Heart left ventricle (tissue), 16 donors: Measurements from ENCODE around the gene HDGFL3. TPM values are rescaled to one million over a fixed set of nuclear protein-coding genes. Genes with fewer than 3 reads are reported as not detected.

Experiments used
- ATAC-seq, 4 donors: fragments of 200-7000 bp; cut with Tn5 transposase; one replicate each; pipeline ENCODE4 v1.9.1; 2020 to 2022; ENCODE audit warnings: moderate library complexity in 4 of 4, mild to moderate bottlenecking in 3 of 4, moderate number of reproducible peaks in 1 of 4
- DNase-seq, 5 donors: peaks; one replicate each; pipeline ENCODE4 v3.0.0-alpha.2; 2020
- H3K27ac ChIP-seq, 12 donors: fragments of 200-600 bp; sonication (generic) in 4 of 12; one replicate each; pipeline versions ENCODE4 v1.5.0 to v1.8.0; 2016 to 2022; ENCODE audit warnings: mild to moderate bottlenecking in 2 of 12
- H3K27me3 ChIP-seq, 9 donors: fragments of 200-600 bp; sonication (generic) in 2 of 9; one replicate each; pipeline versions ENCODE4 v1.5.1 to v1.8.0; 2016 to 2022; ENCODE audit warnings: mild to moderate bottlenecking in 3 of 9
- H3K36me3 ChIP-seq, 9 donors: fragments of 200-600 bp; sonication (generic) in 2 of 9; one replicate each; pipeline versions ENCODE4 v1.5.0 to v1.8.0; 2018 to 2022; ENCODE audit warnings: mild to moderate bottlenecking in 2 of 9
- H3K4me1 ChIP-seq, 12 donors: fragments of 200-600 bp; sonication (generic) in 4 of 12; one replicate each; pipeline versions ENCODE4 v1.5.0 to v1.8.0; 2016 to 2022; ENCODE audit warnings: mild to moderate bottlenecking in 3 of 12
- H3K4me3 ChIP-seq, 12 donors: fragments of 200-600 bp; sonication (generic) in 4 of 12; one replicate each; pipeline versions ENCODE4 v1.5.0 to v1.8.0; 2017 to 2022; ENCODE audit warnings: mild to moderate bottlenecking in 9 of 12, moderate library complexity in 4 of 12
- H3K9me3 ChIP-seq, 12 donors: fragments of 200-600 bp; sonication (generic) in 4 of 12; one replicate each; pipeline versions ENCODE4 v1.5.0 to v1.8.0; 2016 to 2022; ENCODE audit warnings: mild to moderate bottlenecking in 1 of 12
- POLR2A ChIP-seq, 2 donors: fragments of 450-650 bp; IDR thresholded peaks; one replicate each; pipeline ENCODE4 v1.6.1; 2017; ENCODE audit warnings: antibody characterized with exemption in 2 of 2, mild to moderate bottlenecking in 2 of 2, moderate library complexity in 2 of 2
- WGBS, 4 donors: extraction: QIAGEN DNeasy Blood & Tissue Kit in 2 of 4; methylation state at CpG; one replicate each; pipeline versions ENCODE4 v1.1.5 to v1.1.7; 2013 to 2018; 5-methylcytosine and 5-hydroxymethylcytosine counted together
- intact Hi-C, 10 donors: fragments of 100-400 bp; cut with DNase I; formaldehyde crosslinking; loops; one replicate each; pipeline versions ENCODE4 v1.11.1 to v1.14.2; 2022
- polyA plus RNA-seq, 2 donors: library from polyadenylated mRNA; stranded (reverse); fragments of 200-250 nt; gene quantifications; one replicate each; pipeline ENCODE4 v1.2.3, GENCODE V29; 2013
- total RNA-seq, 9 donors: library from RNA; depleted of rRNA in 2 of 9; stranded (reverse); fragments of >200 nt in 2 of 9; fragmentation: NEBNext Ultra II Directional in 3 of 9; extraction: Animal tissue kit (Norgen Biotek cat#: 25700) in 3 of 9; gene quantifications; one replicate each; pipeline versions ENCODE4 v1.1.0 to v1.2.4, GENCODE V29; 2016 to 2023
- TF ChIP-seq, protein P1 (sequence below), 12 donors: fragments of 200-600 bp; sonication (generic) in 4 of 12; IDR thresholded peaks; one replicate each; pipeline versions ENCODE4 v1.5.0 to v1.8.0; 2018 to 2022; ENCODE audit warnings: antibody characterized with exemption in 12 of 12, mild to moderate bottlenecking in 5 of 12
- donor health status: ischemic (EF 13 %, LVEDD 7.1; RV severe dilation, severe dysfunction).
- donor health status: healthy with polysubstance abuse.
- donor health status: DM: no; HTN: yes; CAD: no.
- donor health status: DM: no; HTN: no; CAD: no.
- donor health status: ischemic (EF 25% LVEDD 6.9; RV normal size, moderate dysfunction).
- donor health status: ischemic (EF 25% LVEDD 5.7; RV mildly dilated, moderate dysfunction).
- donor health status: healthy.
- donor health status: DM: yes; HTN: yes; CAD: no.
- donor health status: ischemic (EF 35%, LVEDD 5.7; RV mildly dilated, moderate dysfunction).
- donor health status: nonischemic (EF 11% LVEDD 7.7; RV severe dilation, severe dysfunction).
- donor health status: DM: yes; HTN: yes; CAD: no.
- donor health status: PGD.
- donor health status: ischemic (EF 29% LVEDD 5.4; RV normal size, mild dysfunction).
- donor health status: nonischemic (EF 23%, LVEDD 6.1; RV moderate dilation, normal function).

HDGFL3 gene
- total and polyA plus RNA-seq, 11 donors, result 9.6 to 50.7 (median 33.9) TPM

DNA sequence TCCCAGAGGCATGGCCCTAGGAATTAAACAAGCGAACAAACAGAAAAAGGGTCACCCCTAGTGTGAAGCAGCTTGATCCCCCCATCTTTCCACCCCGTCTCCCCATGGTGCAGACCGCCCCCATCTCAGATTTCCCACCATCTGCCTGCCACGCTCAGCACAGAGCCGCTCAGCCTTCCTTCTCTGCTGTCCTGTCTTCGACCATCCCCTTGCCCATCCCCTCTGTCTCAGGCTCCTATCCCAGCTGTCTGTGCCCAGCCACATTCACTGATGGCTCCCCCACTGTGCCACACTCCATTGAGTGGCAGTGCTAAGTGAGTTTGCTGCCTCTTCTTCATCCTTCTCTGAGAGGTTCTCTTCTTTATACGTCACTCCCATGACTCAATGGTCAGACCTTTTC, 128.9 kb downstream of the HDGFL3 start:
- WGBS, 4 donors, result 77 to 83% (median 82%) methylated on average over 7 of the region's 7 CpGs
- intact Hi-C loops, result no loop called here
- TF ChIP-seq POLR2A (IDR thresholded peaks at IDR 0.05), result no peak
- TF ChIP-seq, protein P1, sequence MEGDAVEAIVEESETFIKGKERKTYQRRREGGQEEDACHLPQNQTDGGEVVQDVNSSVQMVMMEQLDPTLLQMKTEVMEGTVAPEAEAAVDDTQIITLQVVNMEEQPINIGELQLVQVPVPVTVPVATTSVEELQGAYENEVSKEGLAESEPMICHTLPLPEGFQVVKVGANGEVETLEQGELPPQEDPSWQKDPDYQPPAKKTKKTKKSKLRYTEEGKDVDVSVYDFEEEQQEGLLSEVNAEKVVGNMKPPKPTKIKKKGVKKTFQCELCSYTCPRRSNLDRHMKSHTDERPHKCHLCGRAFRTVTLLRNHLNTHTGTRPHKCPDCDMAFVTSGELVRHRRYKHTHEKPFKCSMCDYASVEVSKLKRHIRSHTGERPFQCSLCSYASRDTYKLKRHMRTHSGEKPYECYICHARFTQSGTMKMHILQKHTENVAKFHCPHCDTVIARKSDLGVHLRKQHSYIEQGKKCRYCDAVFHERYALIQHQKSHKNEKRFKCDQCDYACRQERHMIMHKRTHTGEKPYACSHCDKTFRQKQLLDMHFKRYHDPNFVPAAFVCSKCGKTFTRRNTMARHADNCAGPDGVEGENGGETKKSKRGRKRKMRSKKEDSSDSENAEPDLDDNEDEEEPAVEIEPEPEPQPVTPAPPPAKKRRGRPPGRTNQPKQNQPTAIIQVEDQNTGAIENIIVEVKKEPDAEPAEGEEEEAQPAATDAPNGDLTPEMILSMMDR (IDR thresholded peaks at IDR 0.05), result no peak
- Histone ChIP-seq H3K27ac (no peak overlapping the region), H3K4me1 (peaks cover 0 to 9% (median 4%) of the 10 kb centered on the region in 12 donors), H3K4me3 (no peak overlapping the region), H3K9me3 (peaks cover 0 to 2% (median under 1%) of the 10 kb centered on the region in 12 donors), H3K36me3 (no peaks in the 10 kb centered on the region), H3K27me3 (peaks cover 0 to 6% (median 0%) of the 10 kb centered on the region in 9 donors)
- ATAC-seq (no peak), DNase-seq (no peak)

Other genes starting within 250 kb of the HDGFL3 start
- gene RAMAC, start 221.6 kb downstream of the HDGFL3 start, total RNA-seq, result 10 to 100 TPM; 11.0 to 17.0 (median 14.9) TPM
- 10 to 100 TPM; 13.9 to 25.5 TPM for gene RAMAC, start 221.6 kb downstream of the HDGFL3 start, polyA plus RNA-seq
- 10 to 100 TPM in 5 of 9 donors, 1 to 10 TPM in 4; 6.0 to 17.0 (median 10.5) TPM for gene C15orf40, start 196.2 kb downstream of the HDGFL3 start, total RNA-seq
- 1 to 10 TPM; 6.7 to 9.2 TPM for gene C15orf40, start 196.2 kb downstream of the HDGFL3 start, polyA plus RNA-seq
- 100 to 1,000 TPM; 109 to 192 (median 140) TPM for gene BTBD1, start 140.6 kb downstream of the HDGFL3 start, total RNA-seq
- 100 to 1,000 TPM in 1 of 2 donors, 10 to 100 TPM in 1; 15.2 to 103 TPM for gene BTBD1, start 140.6 kb downstream of the HDGFL3 start, polyA plus RNA-seq
- gene TM6SF1, start 100.2 kb downstream of the HDGFL3 start, total RNA-seq, result 1 to 10 TPM; 2.6 to 9.4 (median 4.7) TPM
- 1 to 10 TPM; 2.7 to 5.6 TPM for gene TM6SF1, start 100.2 kb downstream of the HDGFL3 start, polyA plus RNA-seq
- 10 to 100 TPM in 1 of 9 donors, under 1 TPM in 6, not detected in 2; 0.11 to 24.5 (median 0.19) TPM for gene BNC1, start 76.8 kb upstream of the HDGFL3 start, total RNA-seq
- under 1 TPM; 0.08 to 0.11 TPM for gene BNC1, start 76.8 kb upstream of the HDGFL3 start, polyA plus RNA-seq
- gene SH3GL3, start 239.5 kb upstream of the HDGFL3 start, total RNA-seq, result under 1 TPM in 1 of 9 donors, not detected in 8; 0.91 TPM
- not detected for gene SH3GL3, start 239.5 kb upstream of the HDGFL3 start, polyA plus RNA-seq